PC-9 (cell line): Measurements from ENCODE around the gene CMSS1. TPM values are rescaled to one million over a fixed set of nuclear protein-coding genes. Genes with fewer than 3 reads are reported as not detected.

Experiments used
- BruUV-seq: library from RNA; stranded (reverse); fragments of 400-500 nt; replicated peaks from 2 replicates; lab custom pipeline; 2021; lab: Mats Ljungman, UMichigan
- CTCF ChIA-PET: fragments of 300-600 bp; sonication (Branson Sonifier 250); formaldehyde crosslinking; loops from one replicate; lab custom pipeline; 2022; ENCODE audit warnings: antibody characterized with exemption; lab: Charles Lee
- POLR2A ChIA-PET: fragments of 300-600 bp; sonication (Branson Sonifier 250); formaldehyde crosslinking; loops from one replicate; lab custom pipeline; 2022; ENCODE audit warnings: antibody characterized with exemption; ENCODE audit not compliant: unreplicated experiment; lab: Charles Lee
- DNase-seq, 2 experiments: peaks; one replicate each; pipeline versions ENCODE4 v3.0.0 to v3.0.0-alpha.2; 2015 to 2022; ENCODE audit warnings: mixed read lengths in 1 of 2
- H2AFZ ChIP-seq: fragments of 200-600 bp; sonication (generic); 2 replicates; pipeline ENCODE4 v1.8.1; 2017; ENCODE audit warnings: antibody characterized with exemption
- H3F3A ChIP-seq: fragments of 200-600 bp; sonication (generic); 2 replicates; pipeline ENCODE4 v1.8.1; 2017; ENCODE audit warnings: antibody characterized with exemption, mild to moderate bottlenecking, low read depth; ENCODE audit not compliant: insufficient read depth
- H3K27ac ChIP-seq: fragments of 200-600 bp; sonication (generic); 2 replicates; pipeline ENCODE4 v1.6.1; 2016; ENCODE audit warnings: mixed run types
- H3K27me3 ChIP-seq: fragments of 200-600 bp; sonication (generic); 2 replicates; pipeline ENCODE4 v1.6.1; 2016; ENCODE audit warnings: low read depth, mixed run types; ENCODE audit not compliant: insufficient read depth
- H3K36me3 ChIP-seq: fragments of 200-600 bp; sonication (generic); 2 replicates; pipeline ENCODE4 v1.6.1; 2016; ENCODE audit warnings: low read depth, mixed run types
- H3K4me1 ChIP-seq: fragments of 200-600 bp; sonication (generic); replicated peaks from 2 replicates; pipeline ENCODE4 v1.6.1; 2016; ENCODE audit warnings: mixed run types; ENCODE audit not compliant: insufficient read depth
- H3K4me2 ChIP-seq: fragments of 200-600 bp; sonication (generic); 2 replicates; pipeline ENCODE4 v1.6.1; 2017; ENCODE audit warnings: mixed run types
- H3K4me3 ChIP-seq: fragments of 200-600 bp; sonication (generic); 2 replicates; pipeline ENCODE4 v1.6.1; 2016; ENCODE audit warnings: mixed run types
- H3K79me2 ChIP-seq: fragments of 200-600 bp; sonication (generic); 2 replicates; pipeline ENCODE4 v1.6.1; 2017; ENCODE audit warnings: low read depth, mixed run types
- H3K9me2 ChIP-seq: fragments of 200-600 bp; sonication (generic); 2 replicates; pipeline ENCODE4 v1.8.1; 2017; ENCODE audit warnings: mild to moderate bottlenecking; ENCODE audit not compliant: insufficient read depth
- H3K9me3 ChIP-seq: fragments of 200-600 bp; sonication (generic); 2 replicates; pipeline ENCODE4 v1.8.1; 2016; ENCODE audit warnings: low read depth; ENCODE audit not compliant: insufficient read depth
- H4K20me1 ChIP-seq: fragments of 200-600 bp; sonication (generic); 2 replicates; pipeline ENCODE4 v1.8.1; 2017; ENCODE audit not compliant: insufficient read depth
- CTCF ChIP-seq: fragments of 200-600 bp; sonication (generic); conservative IDR thresholded peaks from 2 replicates; pipeline ENCODE4 v1.6.1; 2017; ENCODE audit warnings: mixed run types, antibody characterized with exemption, mild to moderate bottlenecking, moderate library complexity
- EZH2 ChIP-seq: fragments of 200-600 bp; sonication (generic); IDR thresholded peaks from 2 replicates; pipeline ENCODE4 v1.8.0; 2017; ENCODE audit warnings: antibody characterized with exemption, low read depth
- intact Hi-C: fragments of 100-400 bp; cut with micrococcal nuclease; formaldehyde crosslinking; loops from one replicate; pipeline ENCODE4 v1.10.0; 2022; ENCODE audit not compliant: unreplicated experiment
- total RNA-seq: library from RNA; stranded (reverse); gene quantifications from 2 replicates; pipeline ENCODE4 v1.2.3, GENCODE V29; 2021

CMSS1 gene
- total RNA-seq, 1 experiment from 2014 or later, result 98.9 TPM

DNA sequence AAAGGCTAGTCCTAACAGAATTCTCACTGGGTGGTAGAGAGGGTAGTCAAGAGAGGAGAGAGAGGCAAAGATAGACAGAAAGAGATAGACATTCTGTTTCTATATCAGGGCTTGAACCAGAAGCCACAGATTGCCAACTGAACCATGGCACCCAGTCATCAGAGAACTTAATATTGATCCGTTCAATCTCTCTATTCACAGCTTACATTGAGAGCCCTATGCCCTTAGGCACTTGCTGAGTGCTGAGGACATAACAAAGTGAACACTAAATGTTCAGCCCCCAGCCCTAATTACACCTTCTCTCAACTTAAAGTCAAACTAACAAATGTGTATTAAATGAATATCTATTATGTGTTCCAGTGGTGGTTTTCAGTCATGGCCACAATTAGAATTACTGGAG is 172.5 kb downstream of the CMSS1 start:
- Histone ChIP-seq H3K27me3 (no peaks in the 10 kb centered on the region), H3K4me2 (no peak overlapping the region), H2AFZ (no peak overlapping the region), H3K27ac (no peak overlapping the region), H3K9me2 (no peaks in the 10 kb centered on the region), H3K79me2 (peaks cover 9% of the 10 kb centered on the region; the same call in 1 of the 2 replicates), H3K4me3 (no peak overlapping the region), H3F3A (no peaks in the 10 kb centered on the region), H3K36me3 (no peaks in the 10 kb centered on the region), H3K9me3 (peaks cover 3% of the 10 kb centered on the region; the same call in 1 of the 2 replicates), H4K20me1 (no peaks in the 10 kb centered on the region), H3K4me1 (no peaks in the 10 kb centered on the region)
- intact Hi-C loops, result no loop called here
- BruUV-seq, result no TSS peak
- POLR2A ChIA-PET, result no interaction called here
- DNase-seq, result no peak
- TF ChIP-seq CTCF (no peak), EZH2 (no peak)
- CTCF ChIA-PET, result no interaction called here

DNA sequence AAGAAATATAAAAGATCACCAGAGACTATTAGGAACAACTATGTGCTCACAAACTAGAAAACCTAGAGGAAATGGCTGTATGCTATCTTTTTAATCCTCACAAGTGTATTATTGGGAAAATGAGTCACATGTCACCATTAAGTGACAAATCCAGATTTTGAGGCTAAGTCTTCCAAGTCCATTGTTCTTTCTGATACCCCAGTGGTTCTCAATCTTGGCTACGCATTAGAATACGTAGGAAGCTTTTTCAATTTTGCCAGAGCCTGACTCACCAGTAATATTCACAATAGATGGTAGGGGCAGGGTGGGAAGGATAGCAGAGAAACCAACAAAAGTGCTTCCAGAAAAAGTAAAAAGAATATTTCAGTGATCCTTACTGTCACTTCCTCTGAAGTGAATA is 179.6 kb downstream of the CMSS1 start:
- H4K20me1 ChIP-seq, result no peaks in the 10 kb centered on the region
- H3K4me3 ChIP-seq, result no peak overlapping the region
- no peak for DNase-seq
- H3K9me2 ChIP-seq, result no peaks in the 10 kb centered on the region
- peaks cover 8% of the 10 kb centered on the region for H3F3A ChIP-seq
- H3K36me3 ChIP-seq, result no peaks in the 10 kb centered on the region
- H3K27ac ChIP-seq, result no peak overlapping the region
- BruUV-seq, result no TSS peak
- H3K79me2 ChIP-seq, result peaks cover 16% of the 10 kb centered on the region; the same call in 1 of the 2 replicates
- intact Hi-C loops, result loop anchor here (1.0 kb wide), 1 partner anchor 131 kb away; no protein-coding TSS in a partner anchor
- ChIA-PET POLR2A (no interaction called here), CTCF (no interaction called here)
- H3K4me1 ChIP-seq, result peaks cover 14% of the 10 kb centered on the region
- H2AFZ ChIP-seq, result no peak overlapping the region
- H3K27me3 ChIP-seq, result no peaks in the 10 kb centered on the region
- peaks cover 13% of the 10 kb centered on the region for H3K9me3 ChIP-seq
- no peak overlapping the region for H3K4me2 ChIP-seq
- no peak for TF ChIP-seq CTCF
- TF ChIP-seq EZH2, result no peak

DNA sequence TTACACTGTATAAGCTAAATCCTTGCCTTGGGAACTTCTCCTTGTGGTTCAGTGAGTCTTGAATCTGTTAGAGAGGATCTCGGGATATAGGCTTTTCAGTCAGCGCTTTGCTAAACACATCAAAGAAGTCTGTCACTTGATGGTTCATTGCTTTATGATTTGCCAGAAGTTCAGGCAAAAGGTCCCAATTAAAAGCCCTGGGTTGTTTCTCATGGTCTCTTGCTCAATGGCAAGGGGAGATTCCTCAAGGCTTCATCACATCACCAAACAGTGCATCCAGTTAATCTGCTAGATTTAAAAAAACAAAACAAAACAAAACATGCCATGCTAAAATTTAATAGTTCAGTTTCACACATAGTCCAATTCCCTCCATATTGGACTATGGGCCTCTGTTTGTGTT is 181.9 kb downstream of the CMSS1 start:
- Histone ChIP-seq H4K20me1 (no peaks in the 10 kb centered on the region), H3K9me2 (no peaks in the 10 kb centered on the region), H3F3A (peaks cover 23% of the 10 kb centered on the region), H3K36me3 (no peaks in the 10 kb centered on the region), H3K4me2 (no peak overlapping the region), H3K4me1 (peaks cover 32% of the 10 kb centered on the region), H3K9me3 (peaks cover 10% of the 10 kb centered on the region), H2AFZ (no peak overlapping the region), H3K27ac (no peak overlapping the region), H3K4me3 (no peak overlapping the region), H3K79me2 (peaks cover 7% of the 10 kb centered on the region; the same call in 1 of the 2 replicates), H3K27me3 (no peaks in the 10 kb centered on the region)
- intact Hi-C loops, result no loop called here
- TF ChIP-seq CTCF (no peak), EZH2 (no peak)
- no TSS peak for BruUV-seq
- ChIA-PET CTCF (no interaction called here), POLR2A (no interaction called here)
- DNase-seq, result no peak
